HepG2 (cell line): ENCODE results near the gene TCAP. TPM values are rescaled to one million over a fixed set of nuclear protein-coding genes. Genes with fewer than 3 reads are reported as not detected.

ENCODE experiments used
- BRD4 ChIP-seq: sonication (generic); formaldehyde crosslinking; IDR thresholded peaks from 2 replicates; pipeline ENCODE4 v1.4.0; 2020; ENCODE audit warnings: missing genetic modification reagents
- IRF2 ChIP-seq: IDR thresholded peaks from 2 replicates; pipeline ENCODE4 v1.6.1; 2018; ENCODE audit warnings: missing genetic modification reagents, missing compliant biosample characterization
- JUNB ChIP-seq: sonication (generic); formaldehyde crosslinking; IDR thresholded peaks from 2 replicates; pipeline ENCODE4 v1.8.0; 2022; ENCODE audit warnings: missing genetic modification reagents, mild to moderate bottlenecking, borderline replicate concordance
- MTA3 ChIP-seq: sonication (generic); formaldehyde crosslinking; IDR thresholded peaks from 2 replicates; pipeline ENCODE4 v1.4.0; 2020; ENCODE audit warnings: missing genetic modification reagents
- NR2F1 ChIP-seq, 2 experiments: fragments of 450-650 bp in 1 of 2; formaldehyde crosslinking in 1 of 2; IDR thresholded peaks; 2 replicates each; pipeline versions ENCODE4 v1.5.0 to v1.6.1; 2016 to 2020; ENCODE audit warnings: mild to moderate bottlenecking in 1 of 2, missing compliant biosample characterization in 1 of 2, missing genetic modification reagents in 1 of 2, moderate library complexity in 1 of 2
- RAD51 ChIP-seq: fragments of 450-650 bp; IDR thresholded peaks from 2 replicates; pipeline ENCODE4 v1.6.1; 2016; ENCODE audit warnings: borderline replicate concordance
- RXRB ChIP-seq: IDR thresholded peaks from 2 replicates; pipeline ENCODE4 v1.6.1; 2016; ENCODE audit warnings: borderline replicate concordance, missing genetic modification reagents, missing compliant biosample characterization
- TCF7L2 ChIP-seq: IDR thresholded peaks from 2 replicates; pipeline ENCODE4 v1.6.1; 2011; ENCODE audit warnings: mild to moderate bottlenecking, low read depth, low read length, moderate library complexity
- XBP1 ChIP-seq: sonication (generic); formaldehyde crosslinking; IDR thresholded peaks from 2 replicates; pipeline ENCODE4 v1.5.0; 2020; ENCODE audit warnings: missing genetic modification reagents
- ZBTB20 ChIP-seq: sonication (generic); formaldehyde crosslinking; IDR thresholded peaks from 2 replicates; pipeline ENCODE4 v1.8.1; 2023; ENCODE audit warnings: missing genetic modification reagents, low read depth, mild to moderate bottlenecking, borderline replicate concordance
- ZBTB3 ChIP-seq: sonication (generic); formaldehyde crosslinking; IDR thresholded peaks from 2 replicates; pipeline ENCODE4 v1.4.0; 2020; ENCODE audit warnings: low read depth, mild to moderate bottlenecking, moderate library complexity, missing genetic modification reagents, borderline replicate concordance
- ZBTB37 ChIP-seq: sonication (generic); formaldehyde crosslinking; IDR thresholded peaks from 2 replicates; pipeline ENCODE4 v1.4.0; 2020; ENCODE audit warnings: mild to moderate bottlenecking, missing genetic modification reagents
- ZMYM3 ChIP-seq: sonication (generic); formaldehyde crosslinking; IDR thresholded peaks from 2 replicates; pipeline ENCODE4 v1.5.1; 2020; ENCODE audit warnings: mild to moderate bottlenecking, missing genetic modification reagents
- ZNF33A ChIP-seq: sonication (generic); formaldehyde crosslinking; IDR thresholded peaks from 2 replicates; pipeline ENCODE4 v1.5.1; 2020; ENCODE audit warnings: missing genetic modification reagents, mild to moderate bottlenecking, moderate library complexity, borderline replicate concordance
- ZNF451 ChIP-seq: sonication (generic); formaldehyde crosslinking; IDR thresholded peaks from 2 replicates; pipeline ENCODE4 v1.5.0; 2020; ENCODE audit warnings: mild to moderate bottlenecking, missing genetic modification reagents
- ZNF574 ChIP-seq: sonication (generic); formaldehyde crosslinking; IDR thresholded peaks from 2 replicates; pipeline ENCODE4 v1.4.0; 2020; ENCODE audit warnings: missing genetic modification reagents
- ZNF616 ChIP-seq: sonication (generic); formaldehyde crosslinking; IDR thresholded peaks from 2 replicates; pipeline ENCODE4 v1.5.0; 2020; ENCODE audit warnings: low read depth, mild to moderate bottlenecking, missing genetic modification reagents
- polyA plus RNA-seq, 8 experiments: library from polyadenylated mRNA; depleted of rRNA in 3 of 8; stranded (reverse) in 7 of 8; unstranded in 1 of 8; fragments of >200 nt; fragmentation: Illumina TruSeq in 4 of 8; extraction: Trizol in 4 of 8; gene quantifications; 2 replicates each; pipeline versions ENCODE4 v1.2.1 to v1.2.3, GENCODE V29; 2011 to 2016; ENCODE audit warnings: low read depth in 4 of 8, missing spikeins in 1 of 8, mixed read lengths in 1 of 8; ENCODE audit not compliant: insufficient read depth in 1 of 8
- total RNA-seq, 5 experiments: library from RNA; depleted of rRNA; stranded (reverse); fragments of >200 nt; fragmentation: Illumina TruSeq; extraction: Trizol; gene quantifications; 2 replicates each; pipeline ENCODE4 v1.2.3, GENCODE V29; 2016; ENCODE audit warnings: low read depth in 1 of 5
- TF ChIP-seq, protein P1 (sequence below): IDR thresholded peaks from 2 replicates; pipeline ENCODE4 v1.6.1; 2016; ENCODE audit warnings: missing genetic modification reagents, missing compliant biosample characterization
- TF ChIP-seq, protein P2 (sequence below): sonication (generic); formaldehyde crosslinking; IDR thresholded peaks from 2 replicates; pipeline ENCODE4 v1.4.0; 2020; ENCODE audit warnings: missing genetic modification reagents, borderline replicate concordance
- TF ChIP-seq, protein P3 (sequence below): sonication (generic); formaldehyde crosslinking; IDR thresholded peaks from 2 replicates; pipeline ENCODE4 v1.4.0; 2020; ENCODE audit warnings: mild to moderate bottlenecking, missing genetic modification reagents

Gene TCAP
- total and polyA plus RNA-seq, 2 of the 13 experiments (the other 11 are each of a cell fraction or from before 2014, with no cell fraction given): 0.24 to 0.65 TPM

- no peak for TF ChIP-seq NR2F1 (CRISPR knock-in tag; IDR thresholded peaks at IDR 0.05)
- TF ChIP-seq ZMYM3 (CRISPR knock-in tag): no peak
- no peak for TF ChIP-seq RAD51
- TF ChIP-seq, protein P1, sequence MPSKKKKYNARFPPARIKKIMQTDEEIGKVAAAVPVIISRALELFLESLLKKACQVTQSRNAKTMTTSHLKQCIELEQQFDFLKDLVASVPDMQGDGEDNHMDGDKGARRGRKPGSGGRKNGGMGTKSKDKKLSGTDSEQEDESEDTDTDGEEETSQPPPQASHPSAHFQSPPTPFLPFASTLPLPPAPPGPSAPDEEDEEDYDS (CRISPR knock-in tag): peak; percentile 92
- peak; percentile 87 for TF ChIP-seq ZNF574 (CRISPR knock-in tag)
- 0 out of 2 replicates have a peak, but pooled peaks have one; percentile 16 for TF ChIP-seq ZBTB3 (CRISPR knock-in tag)
- peak; percentile 44; the same call in 1 of the 2 replicates for TF ChIP-seq RXRB (CRISPR knock-in tag)
- TF ChIP-seq, protein P2, sequence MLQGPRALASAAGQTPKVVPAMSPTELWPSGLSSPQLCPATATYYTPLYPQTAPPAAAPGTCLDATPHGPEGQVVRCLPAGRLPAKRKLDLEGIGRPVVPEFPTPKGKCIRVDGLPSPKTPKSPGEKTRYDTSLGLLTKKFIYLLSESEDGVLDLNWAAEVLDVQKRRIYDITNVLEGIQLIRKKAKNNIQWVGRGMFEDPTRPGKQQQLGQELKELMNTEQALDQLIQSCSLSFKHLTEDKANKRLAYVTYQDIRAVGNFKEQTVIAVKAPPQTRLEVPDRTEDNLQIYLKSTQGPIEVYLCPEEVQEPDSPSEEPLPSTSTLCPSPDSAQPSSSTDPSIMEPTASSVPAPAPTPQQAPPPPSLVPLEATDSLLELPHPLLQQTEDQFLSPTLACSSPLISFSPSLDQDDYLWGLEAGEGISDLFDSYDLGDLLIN (CRISPR knock-in tag): peak; percentile 63; the same call in 1 of the 2 replicates
- no peak for TF ChIP-seq JUNB (CRISPR knock-in tag)
- no peak for TF ChIP-seq ZNF33A (CRISPR knock-in tag)
- TF ChIP-seq ZNF616 (CRISPR knock-in tag): no peak
- TF ChIP-seq IRF2 (CRISPR knock-in tag): peak; percentile 88; the same call in 1 of the 2 replicates
- TF ChIP-seq, protein P3, sequence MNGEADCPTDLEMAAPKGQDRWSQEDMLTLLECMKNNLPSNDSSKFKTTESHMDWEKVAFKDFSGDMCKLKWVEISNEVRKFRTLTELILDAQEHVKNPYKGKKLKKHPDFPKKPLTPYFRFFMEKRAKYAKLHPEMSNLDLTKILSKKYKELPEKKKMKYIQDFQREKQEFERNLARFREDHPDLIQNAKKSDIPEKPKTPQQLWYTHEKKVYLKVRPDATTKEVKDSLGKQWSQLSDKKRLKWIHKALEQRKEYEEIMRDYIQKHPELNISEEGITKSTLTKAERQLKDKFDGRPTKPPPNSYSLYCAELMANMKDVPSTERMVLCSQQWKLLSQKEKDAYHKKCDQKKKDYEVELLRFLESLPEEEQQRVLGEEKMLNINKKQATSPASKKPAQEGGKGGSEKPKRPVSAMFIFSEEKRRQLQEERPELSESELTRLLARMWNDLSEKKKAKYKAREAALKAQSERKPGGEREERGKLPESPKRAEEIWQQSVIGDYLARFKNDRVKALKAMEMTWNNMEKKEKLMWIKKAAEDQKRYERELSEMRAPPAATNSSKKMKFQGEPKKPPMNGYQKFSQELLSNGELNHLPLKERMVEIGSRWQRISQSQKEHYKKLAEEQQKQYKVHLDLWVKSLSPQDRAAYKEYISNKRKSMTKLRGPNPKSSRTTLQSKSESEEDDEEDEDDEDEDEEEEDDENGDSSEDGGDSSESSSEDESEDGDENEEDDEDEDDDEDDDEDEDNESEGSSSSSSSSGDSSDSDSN (CRISPR knock-in tag): peak; percentile 77
- TF ChIP-seq ZNF451 (CRISPR knock-in tag): no peak
- no peak for TF ChIP-seq ZBTB37
- TF ChIP-seq ZBTB20 (CRISPR knock-in tag): no peak
- no peak for TF ChIP-seq MTA3 (CRISPR knock-in tag)
- TF ChIP-seq XBP1 (CRISPR knock-in tag): no peak
- peak; percentile 73; the same call in 1 of the 2 replicates for TF ChIP-seq BRD4
- TF ChIP-seq TCF7L2: no peak
Measured at GRCh38 chr17:39687546-39688474, 22.7 kb downstream of the TCAP start, which contains the start of gene PGAP3 (continued).
